GM10248 (cell line): ENCODE measurements around the gene DYNLL2.

Source experiments
- CTCF ChIA-PET: fragments of 300-600 bp; sonication (Branson Sonifier 250); formaldehyde crosslinking; extraction: SDS; loops from one replicate; lab custom pipeline; 2021; ENCODE audit warnings: antibody characterized with exemption; lab: Yijun Ruan, JAX
- POLR2A ChIA-PET: fragments of 350-650 bp; sonication (Branson Sonifier 250); formaldehyde crosslinking; extraction: SDS; loops from one replicate; lab custom pipeline; 2020; ENCODE audit warnings: antibody characterized with exemption; lab: Yijun Ruan, JAX
- DNase-seq: peaks from one replicate; pipeline ENCODE4 v3.0.0; 2012; ENCODE audit errors: extremely low spot score
- TF ChIP-seq, protein P1 (sequence below): IDR thresholded peaks from 2 replicates; pipeline ENCODE4 v1.5.1; 2012; ENCODE audit warnings: mild to moderate bottlenecking, low read depth; ENCODE audit errors: extremely low read depth, missing control alignments, control extremely low read depth

The DYNLL2 gene

GRCh38 chr17:58110012-58110411 is 26.8 kb downstream of the DYNLL2 start:
- ChIA-PET POLR2A (no interaction called here), CTCF (interaction anchor here (0.9 to 1.6 kb wide), 4 partner anchors 110 to 253 kb away, joined by 3 to 5 read pairs (median 4); no protein-coding TSS in a partner anchor)
- TF ChIP-seq, protein P1, sequence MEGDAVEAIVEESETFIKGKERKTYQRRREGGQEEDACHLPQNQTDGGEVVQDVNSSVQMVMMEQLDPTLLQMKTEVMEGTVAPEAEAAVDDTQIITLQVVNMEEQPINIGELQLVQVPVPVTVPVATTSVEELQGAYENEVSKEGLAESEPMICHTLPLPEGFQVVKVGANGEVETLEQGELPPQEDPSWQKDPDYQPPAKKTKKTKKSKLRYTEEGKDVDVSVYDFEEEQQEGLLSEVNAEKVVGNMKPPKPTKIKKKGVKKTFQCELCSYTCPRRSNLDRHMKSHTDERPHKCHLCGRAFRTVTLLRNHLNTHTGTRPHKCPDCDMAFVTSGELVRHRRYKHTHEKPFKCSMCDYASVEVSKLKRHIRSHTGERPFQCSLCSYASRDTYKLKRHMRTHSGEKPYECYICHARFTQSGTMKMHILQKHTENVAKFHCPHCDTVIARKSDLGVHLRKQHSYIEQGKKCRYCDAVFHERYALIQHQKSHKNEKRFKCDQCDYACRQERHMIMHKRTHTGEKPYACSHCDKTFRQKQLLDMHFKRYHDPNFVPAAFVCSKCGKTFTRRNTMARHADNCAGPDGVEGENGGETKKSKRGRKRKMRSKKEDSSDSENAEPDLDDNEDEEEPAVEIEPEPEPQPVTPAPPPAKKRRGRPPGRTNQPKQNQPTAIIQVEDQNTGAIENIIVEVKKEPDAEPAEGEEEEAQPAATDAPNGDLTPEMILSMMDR: no peak
- no peak for DNase-seq

DNA sequence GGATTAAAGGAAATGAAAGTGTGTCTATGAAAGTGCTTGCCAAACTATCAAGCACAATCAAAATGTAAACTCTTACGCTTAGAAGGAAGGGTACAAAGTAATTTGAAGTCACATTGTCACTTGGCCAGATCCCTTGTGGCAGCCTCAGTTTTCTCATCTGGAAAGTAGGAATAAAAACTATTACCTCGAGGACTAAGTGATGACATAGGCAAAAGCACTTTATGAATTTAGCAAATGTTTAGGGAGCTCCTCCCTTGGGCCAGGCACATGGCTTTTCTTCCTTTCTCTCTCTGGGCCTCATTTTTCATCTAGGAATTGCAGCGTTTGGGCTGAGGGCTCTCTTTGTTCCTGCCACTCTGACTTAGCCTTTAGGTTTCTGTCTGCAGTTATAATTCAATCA is 28.5 kb downstream of the DYNLL2 start:
- TF ChIP-seq, protein P1: no peak
- no peak for DNase-seq
- ChIA-PET CTCF (interaction anchor here (0.9 to 5.9 kb wide), 10 partner anchors 15 to 328 kb away, joined by 3 to 74 read pairs (median 4); no protein-coding TSS in a partner anchor), POLR2A (no interaction called here)

GRCh38 chr17:58112970-58113631 is 29.9 kb downstream of the DYNLL2 start:
- TF ChIP-seq, protein P1: peak; percentile 95
- peak; percentile 76 for DNase-seq
- ChIA-PET POLR2A (no interaction called here), CTCF (interaction anchor here (0.6 to 5.9 kb wide), 31 partner anchors 9 to 363 kb away, joined by 3 to 74 read pairs (median 3); partner anchors contain the start of gene MRPS23)

- ChIA-PET CTCF (interaction anchor here (0.9 to 5.9 kb wide), 18 partner anchors 8 to 330 kb away, joined by 3 to 74 read pairs (median 5); partner anchors contain the start of gene MRPS23), POLR2A (no interaction called here)
- no peak for DNase-seq
- TF ChIP-seq, protein P1: no peak
Observed at GRCh38 chr17:58113947-58114346, 30.7 kb downstream of the DYNLL2 start.

- CTCF ChIA-PET: interaction anchor here (0.8 to 5.9 kb wide), 2 partner anchors 17 to 259 kb away, joined by 3 to 74 read pairs; no protein-coding TSS in a partner anchor
- TF ChIP-seq, protein P1: no peak
- POLR2A ChIA-PET: no interaction called here
- no peak for DNase-seq
Observed at GRCh38 chr17:58117382-58117781, 34.2 kb downstream of the DYNLL2 start.

DNA sequence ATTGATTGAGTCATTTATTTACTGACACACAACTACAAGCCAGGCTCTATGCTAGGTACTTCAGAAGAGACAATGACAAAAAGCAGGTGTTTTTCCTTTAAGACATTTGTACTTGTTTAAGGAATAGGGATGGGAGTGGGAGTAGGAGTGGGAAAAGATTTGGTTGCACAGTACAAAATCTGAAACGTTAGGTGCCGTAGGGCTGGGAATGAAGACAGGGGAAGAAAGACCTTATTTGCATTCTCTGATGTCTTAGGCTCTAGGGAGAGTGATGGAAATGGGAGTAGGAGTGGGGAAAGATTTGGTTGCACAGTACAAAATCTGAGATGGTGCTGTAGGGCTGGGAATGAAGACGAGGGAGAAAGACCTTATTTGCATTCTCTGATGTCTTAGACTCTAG is 36.3 kb downstream of the DYNLL2 start:
- TF ChIP-seq, protein P1: no peak
- ChIA-PET CTCF (no interaction called here), POLR2A (no interaction called here)
- DNase-seq: no peak
